ENCODE results near the gene HMGB1. TPM values are rescaled to one million over a fixed set of nuclear protein-coding genes. Genes with fewer than 3 reads are reported as not detected.

Gene HMGB1
- total and polyA plus RNA-seq, 2 of the 13 experiments (the other 11 are each of a cell fraction or from before 2014, with no cell fraction given) = 115 to 584 TPM

GRCh38 chr13:30463787-30464495, 1.8 kb downstream of the HMGB1 start (continued):
- TF ChIP-seq CTCF (CRISPR knock-in tag; IDR thresholded peaks at IDR 0.05) (no peak), POLR2AphosphoS2 (IDR thresholded peaks at IDR 0.05; ENCODE audit: low read depth, low read length) (0 out of 2 replicates have a peak, but pooled peaks have one; percentile 52), SAP130 (CRISPR knock-in tag; IDR thresholded peaks at IDR 0.05; ENCODE audit: low read depth) (peak; percentile 20; the same call in 1 of the 2 replicates), HNRNPH1 (optimal IDR thresholded peaks at IDR 0.05; ENCODE audit: low read depth, low read length) (no peak), GABPB1 (CRISPR knock-in tag; IDR thresholded peaks at IDR 0.05) (peak; percentile 49; the same call in 1 of the 2 replicates), SMYD3 (CRISPR knock-in tag; IDR thresholded peaks at IDR 0.05) (0 out of 2 replicates have a peak, but pooled peaks have one; percentile 56), STAG1 (CRISPR knock-in tag; IDR thresholded peaks at IDR 0.05) (0 out of 2 replicates have a peak, but pooled peaks have one; percentile 11), ZNF512B (CRISPR knock-in tag; IDR thresholded peaks at IDR 0.05; ENCODE audit: borderline replicate concordance) (no peak), PRDM15 (CRISPR knock-in tag; IDR thresholded peaks at IDR 0.05) (peak; percentile 23; the same call in 1 of the 2 replicates), MNT (IDR thresholded peaks at IDR 0.05) (peak; percentile 15; the same call in 1 of the 2 replicates)
- TF ChIP-seq, protein P1, sequence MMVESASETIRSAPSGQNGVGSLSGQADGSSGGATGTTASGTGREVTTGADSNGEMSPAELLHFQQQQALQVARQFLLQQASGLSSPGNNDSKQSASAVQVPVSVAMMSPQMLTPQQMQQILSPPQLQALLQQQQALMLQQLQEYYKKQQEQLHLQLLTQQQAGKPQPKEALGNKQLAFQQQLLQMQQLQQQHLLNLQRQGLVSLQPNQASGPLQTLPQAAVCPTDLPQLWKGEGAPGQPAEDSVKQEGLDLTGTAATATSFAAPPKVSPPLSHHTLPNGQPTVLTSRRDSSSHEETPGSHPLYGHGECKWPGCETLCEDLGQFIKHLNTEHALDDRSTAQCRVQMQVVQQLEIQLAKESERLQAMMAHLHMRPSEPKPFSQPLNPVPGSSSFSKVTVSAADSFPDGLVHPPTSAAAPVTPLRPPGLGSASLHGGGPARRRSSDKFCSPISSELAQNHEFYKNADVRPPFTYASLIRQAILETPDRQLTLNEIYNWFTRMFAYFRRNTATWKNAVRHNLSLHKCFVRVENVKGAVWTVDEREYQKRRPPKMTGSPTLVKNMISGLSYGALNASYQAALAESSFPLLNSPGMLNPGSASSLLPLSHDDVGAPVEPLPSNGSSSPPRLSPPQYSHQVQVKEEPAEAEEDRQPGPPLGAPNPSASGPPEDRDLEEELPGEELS (CRISPR knock-in tag; IDR thresholded peaks at IDR 0.05) = peak; percentile 37

Measured in HepG2 (cell line).